Uterus (tissue), 4 donors: ENCODE results near the gene S100A1. TPM values are rescaled to one million over a fixed set of nuclear protein-coding genes. Genes with fewer than 3 reads are reported as not detected.

Source experiments
- DNase-seq, 2 donors: peaks; one replicate each; pipeline ENCODE4 v3.0.0-alpha.2; 2019 to 2020
- H3K27ac ChIP-seq, 2 donors: fragments of 200-600 bp; sonication (generic); 1 replicate in 1 of 2; 2 replicates in 1 of 2; pipeline ENCODE4 v1.5.1; 2016 to 2018
- H3K27me3 ChIP-seq, 2 donors: fragments of 200-600 bp; sonication (generic); one replicate each; pipeline ENCODE4 v1.5.1; 2018 to 2019; ENCODE audit warnings: control low read depth in 1 of 2
- H3K36me3 ChIP-seq, 2 donors: fragments of 200-600 bp; sonication (generic); one replicate each; pipeline ENCODE4 v1.5.1; 2019; ENCODE audit warnings: control low read depth in 1 of 2
- H3K4me1 ChIP-seq, 2 donors: fragments of 200-600 bp; sonication (generic); one replicate each; pipeline ENCODE4 v1.5.1; 2018 to 2019; ENCODE audit warnings: control low read depth in 1 of 2
- H3K4me3 ChIP-seq, 2 donors: fragments of 200-600 bp; sonication (generic); 1 replicate in 1 of 2; 2 replicates in 1 of 2; pipeline ENCODE4 v1.5.1; 2018 to 2019; ENCODE audit warnings: mild to moderate bottlenecking in 1 of 2
- H3K9me3 ChIP-seq, 2 donors: fragments of 200-600 bp; sonication (generic); one replicate each; pipeline ENCODE4 v1.5.1; 2019; ENCODE audit warnings: control low read depth in 1 of 2
- CTCF ChIP-seq, 4 experiments: fragments of 200-600 bp in 2 of 4; fragments of 450-650 bp in 2 of 4; sonication (generic) in 2 of 4; IDR thresholded peaks; one replicate each; pipeline ENCODE4 v1.5.1; 2016 to 2019; ENCODE audit warnings: antibody characterized with exemption in 4 of 4, mild to moderate bottlenecking in 2 of 4, moderate library complexity in 1 of 4
- POLR2A ChIP-seq, 2 donors: fragments of 450-650 bp; IDR thresholded peaks; one replicate each; pipeline ENCODE4 v1.6.1; 2016; ENCODE audit warnings: antibody characterized with exemption in 2 of 2, mild to moderate bottlenecking in 1 of 2, moderate library complexity in 1 of 2
- intact Hi-C: fragments of 100-400 bp; cut with DNase I; formaldehyde crosslinking; loops from one replicate; pipeline ENCODE4 v1.15.1; 2023; ENCODE audit warnings: low total_unique reads
- total RNA-seq, 4 donors: library from RNA; depleted of rRNA in 3 of 4; stranded (reverse); fragments of >200 nt in 3 of 4; gene quantifications; one replicate each; pipeline versions ENCODE4 v1.1.0 to v1.2.4, GENCODE V29; 2014 to 2023
- donor health status: DM: yes; HTN: yes; CAD: no.

S100A1 gene
- total RNA-seq, 4 donors from 2014 or later, result 3.8 TPM; not detected in 3

GRCh38 chr1:153631047-153632022 lies 3.1 kb downstream of the S100A1 start:
- DNase-seq, result no peak
- H3K27me3 ChIP-seq, result no peaks in the 10 kb centered on the region
- no peak overlapping the region for H3K27ac ChIP-seq
- intact Hi-C loops, result no loop called here
- H3K36me3 ChIP-seq, result no peaks in the 10 kb centered on the region
- peaks cover 0 to 7% of the 10 kb centered on the region in 2 donors for H3K4me1 ChIP-seq
- no peak for TF ChIP-seq CTCF (IDR thresholded peaks at IDR 0.05)
- TF ChIP-seq POLR2A (IDR thresholded peaks at IDR 0.05), result no peak
- no peak overlapping the region for H3K4me3 ChIP-seq
- H3K9me3 ChIP-seq, result no peaks in the 10 kb centered on the region

GRCh38 chr1:153633161-153633753 lies 5.0 kb downstream of the S100A1 start:
- TF ChIP-seq POLR2A (IDR thresholded peaks at IDR 0.05) (no peak), CTCF (IDR thresholded peaks at IDR 0.05) (no peak)
- H3K4me1 ChIP-seq, result peaks cover 0 to 3% of the 10 kb centered on the region in 2 donors
- H3K27me3 ChIP-seq, result no peaks in the 10 kb centered on the region
- H3K9me3 ChIP-seq, result no peaks in the 10 kb centered on the region
- intact Hi-C loops, result no loop called here
- H3K27ac ChIP-seq, result peak overlapping the region; percentile 99 to 100
- H3K36me3 ChIP-seq, result no peaks in the 10 kb centered on the region
- DNase-seq, result no peak
- H3K4me3 ChIP-seq, result peak overlapping the region; percentile 88 to 100

- H3K27me3 ChIP-seq, result no peaks in the 10 kb centered on the region
- peaks cover 0 to 3% of the 10 kb centered on the region in 2 donors for H3K4me1 ChIP-seq
- TF ChIP-seq POLR2A (IDR thresholded peaks at IDR 0.05), result peak; percentile 84 to 99
- peak in 1 of 4 experiments; percentile 5 for TF ChIP-seq CTCF (IDR thresholded peaks at IDR 0.05)
- no peaks in the 10 kb centered on the region for H3K9me3 ChIP-seq
- DNase-seq, result peak; percentile 99
- intact Hi-C loops, result no loop called here
- H3K27ac ChIP-seq, result peak within 1 kb of the TSS; percentile 99 to 100
- H3K36me3 ChIP-seq, result no peaks in the 10 kb centered on the region
- H3K4me3 ChIP-seq, result peak within 1 kb of the TSS; percentile 88 to 100
Measured at GRCh38 chr1:153633754-153634665, 5.8 kb downstream of the S100A1 start, which contains the start of gene CHTOP. TSS of gene CHTOP (plus strand) at chr1:153634066. CDS start at chr1:153636589, 2,523 bp downstream.

- no peaks in the 10 kb centered on the region for H3K27me3 ChIP-seq
- peaks cover 0 to 3% of the 10 kb centered on the region in 2 donors for H3K4me1 ChIP-seq
- no peaks in the 10 kb centered on the region for H3K36me3 ChIP-seq
- intact Hi-C loops, result no loop called here
- H3K27ac ChIP-seq, result peak overlapping the region in 1 of 2 donors; percentile 100
- H3K4me3 ChIP-seq, result peak overlapping the region in 1 of 2 donors; percentile 88
- no peak for DNase-seq
- TF ChIP-seq CTCF (IDR thresholded peaks at IDR 0.05) (no peak), POLR2A (IDR thresholded peaks at IDR 0.05) (no peak)
- H3K9me3 ChIP-seq, result no peaks in the 10 kb centered on the region
Measured at GRCh38 chr1:153635872-153636271, 7.6 kb downstream of the S100A1 start.
